Ascending aorta (tissue), 2 donors: ENCODE results near the gene ADD3. TPM values are rescaled to one million over a fixed set of nuclear protein-coding genes. Genes with fewer than 3 reads are reported as not detected.
A peak's percentile ranks its signal among the peaks of the same experiment; 100 is the strongest.

ENCODE experiments used
- DNase-seq, 2 donors: peaks; one replicate each; pipeline ENCODE4 v3.0.0-alpha.2; 2019; ENCODE audit warnings: low spot score in 2 of 2
- H3K27ac ChIP-seq, 2 donors: fragments of 200-600 bp; sonication (generic); one replicate each; pipeline ENCODE4 v1.5.1; 2016 to 2017; ENCODE audit warnings: mild to moderate bottlenecking in 1 of 2
- H3K27me3 ChIP-seq: fragments of 200-600 bp; sonication (generic); one replicate; pipeline ENCODE4 v1.5.1; 2017
- H3K36me3 ChIP-seq, 2 donors: fragments of 200-600 bp; sonication (generic); one replicate each; pipeline ENCODE4 v1.5.1; 2016
- H3K4me1 ChIP-seq, 2 donors: fragments of 200-600 bp; sonication (generic); one replicate each; pipeline ENCODE4 v1.5.1; 2016 to 2017; ENCODE audit warnings: mild to moderate bottlenecking in 1 of 2
- H3K4me3 ChIP-seq, 2 donors: fragments of 200-600 bp; sonication (generic); one replicate each; pipeline ENCODE4 v1.5.1; 2016 to 2017; ENCODE audit warnings: mild to moderate bottlenecking in 1 of 2
- H3K9me3 ChIP-seq, 2 donors: fragments of 200-600 bp; sonication (generic); one replicate each; pipeline ENCODE4 v1.5.1; 2016
- CTCF ChIP-seq, 3 experiments: fragments of 200-600 bp in 2 of 3; fragments of 450-650 bp in 1 of 3; sonication (generic) in 2 of 3; IDR thresholded peaks; one replicate each; pipeline ENCODE4 v1.5.1; 2016 to 2019; ENCODE audit warnings: antibody characterized with exemption in 3 of 3, mild to moderate bottlenecking in 1 of 3, moderate library complexity in 1 of 3
- intact Hi-C: fragments of 100-400 bp; cut with DNase I; formaldehyde crosslinking; loops from one replicate; pipeline ENCODE4 v1.15.1; 2023
- total RNA-seq: library from RNA; depleted of rRNA; stranded (reverse); fragments of >200 nt; gene quantifications from one replicate; pipeline ENCODE4 v1.1.0, GENCODE V29; 2016

ADD3 gene
- total RNA-seq, 1 donor from 2014 or later, result 93.0 TPM

GRCh38 chr10:110034596-110034995, 26.8 kb downstream of the ADD3 start:
- H3K27me3 ChIP-seq, result no peaks in the 10 kb centered on the region
- H3K4me1 ChIP-seq, result peaks cover 0 to 28% of the 10 kb centered on the region in 2 donors
- H3K36me3 ChIP-seq, result no peaks in the 10 kb centered on the region
- H3K4me3 ChIP-seq, result no peak overlapping the region
- no peaks in the 10 kb centered on the region for H3K9me3 ChIP-seq
- TF ChIP-seq CTCF (IDR thresholded peaks at IDR 0.05), result no peak
- intact Hi-C loops, result no loop called here
- no peak for DNase-seq
- peak overlapping the region; percentile 17 to 48 for H3K27ac ChIP-seq

- DNase-seq, result no peak
- Histone ChIP-seq H3K4me3 (no peak overlapping the region), H3K4me1 (peaks cover 0 to 28% of the 10 kb centered on the region in 2 donors), H3K9me3 (no peaks in the 10 kb centered on the region), H3K27ac (peak overlapping the region; percentile 17 to 48), H3K36me3 (no peaks in the 10 kb centered on the region), H3K27me3 (no peaks in the 10 kb centered on the region)
- no peak for TF ChIP-seq CTCF (IDR thresholded peaks at IDR 0.05)
- intact Hi-C loops, result no loop called here
Measured at GRCh38 chr10:110035070-110035921, 27.5 kb downstream of the ADD3 start.

GRCh38 chr10:110036640-110037039, 28.9 kb downstream of the ADD3 start:
- Histone ChIP-seq H3K9me3 (no peaks in the 10 kb centered on the region), H3K36me3 (no peaks in the 10 kb centered on the region), H3K4me1 (peaks cover 0 to 25% of the 10 kb centered on the region in 2 donors), H3K27ac (no peak overlapping the region), H3K27me3 (no peaks in the 10 kb centered on the region), H3K4me3 (no peak overlapping the region)
- TF ChIP-seq CTCF (IDR thresholded peaks at IDR 0.05), result no peak
- no peak for DNase-seq
- intact Hi-C loops, result no loop called here

- Histone ChIP-seq H3K27ac (no peak overlapping the region), H3K9me3 (no peaks in the 10 kb centered on the region), H3K4me1 (peaks cover 0 to 13% of the 10 kb centered on the region in 2 donors), H3K36me3 (no peaks in the 10 kb centered on the region), H3K4me3 (no peak overlapping the region), H3K27me3 (no peaks in the 10 kb centered on the region)
- TF ChIP-seq CTCF (IDR thresholded peaks at IDR 0.05), result no peak
- intact Hi-C loops, result no loop called here
- DNase-seq, result no peak
Measured at GRCh38 chr10:110039254-110039653, 31.5 kb downstream of the ADD3 start.

- no peak for DNase-seq
- intact Hi-C loops, result no loop called here
- TF ChIP-seq CTCF (IDR thresholded peaks at IDR 0.05), result no peak
- Histone ChIP-seq H3K27ac (no peak overlapping the region), H3K4me3 (no peak overlapping the region), H3K4me1 (peaks cover 0 to 9% of the 10 kb centered on the region in 2 donors), H3K27me3 (no peaks in the 10 kb centered on the region), H3K36me3 (no peaks in the 10 kb centered on the region), H3K9me3 (no peaks in the 10 kb centered on the region)
Measured at GRCh38 chr10:110040108-110040507, 32.3 kb downstream of the ADD3 start.
